ENCODE data around the gene TMCO4. TPM values are rescaled to one million over a fixed set of nuclear protein-coding genes. Genes with fewer than 3 reads are reported as not detected.
"Not testable (repeated sequence)": the region's sequence is repeated elsewhere in the genome, so short reads cannot be mapped to it uniquely, and the experiment has no call there.

TMCO4 gene
- polyA plus RNA-seq, 6 donors from 2014 or later = 11.2 to 19.7 (median 13.8) TPM

- H3K36me3 Mint-ChIP-seq = no peaks in the 10 kb centered on the region
- H3K27me3 Mint-ChIP-seq = peaks cover 35 to 47% (median 40%) of the 10 kb centered on the region in 3 donors
- no peak overlapping the region for H3K27ac Mint-ChIP-seq
- DNase-seq = no peak
- no peak overlapping the region for H3K4me3 Mint-ChIP-seq
- ATAC-seq (ENCODE audit: low read depth in 2 of 2) = no peak
- H3K4me1 Mint-ChIP-seq = no peaks in the 10 kb centered on the region
- H3K9me3 Mint-ChIP-seq = peaks cover 0 to 5% (median 2%) of the 10 kb centered on the region in 7 donors
These were observed 24.3 kb upstream of the TMCO4 start for GRCh38 chr1:19824036-19824435.

DNA sequence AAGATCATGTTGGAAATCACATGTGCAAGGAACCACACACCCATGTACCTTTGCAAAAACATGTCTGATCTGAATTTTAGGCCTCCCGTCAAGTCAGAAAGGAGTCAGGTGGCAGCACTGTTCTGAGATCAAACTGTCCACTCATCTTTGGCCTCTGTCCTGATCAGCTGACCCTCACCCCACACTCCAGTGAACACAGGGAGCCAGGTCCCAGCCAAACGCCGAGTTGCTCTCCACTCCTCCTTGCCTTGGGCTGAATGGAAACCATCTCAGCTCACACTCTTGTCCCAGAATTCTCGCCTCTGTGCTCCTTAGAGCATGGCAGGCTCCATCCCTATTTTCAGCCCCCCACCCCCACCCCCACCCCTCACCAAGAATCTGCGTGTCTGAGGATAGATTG lies 20.0 kb upstream of the TMCO4 start:
- H3K9me3 Mint-ChIP-seq = peaks cover 0 to 3% (median 0%) of the 10 kb centered on the region in 7 donors
- ATAC-seq (ENCODE audit: low read depth in 2 of 2) (no peak), DNase-seq (no peak)
- no peaks in the 10 kb centered on the region for H3K4me1 Mint-ChIP-seq
- no peaks in the 10 kb centered on the region for H3K36me3 Mint-ChIP-seq
- peak overlapping the region in 1 of 6 donors; percentile 36 for H3K27ac Mint-ChIP-seq
- H3K27me3 Mint-ChIP-seq = peaks cover 13 to 23% (median 17%) of the 10 kb centered on the region in 3 donors
- peak overlapping the region in 1 of 8 donors; percentile 42 for H3K4me3 Mint-ChIP-seq

DNA sequence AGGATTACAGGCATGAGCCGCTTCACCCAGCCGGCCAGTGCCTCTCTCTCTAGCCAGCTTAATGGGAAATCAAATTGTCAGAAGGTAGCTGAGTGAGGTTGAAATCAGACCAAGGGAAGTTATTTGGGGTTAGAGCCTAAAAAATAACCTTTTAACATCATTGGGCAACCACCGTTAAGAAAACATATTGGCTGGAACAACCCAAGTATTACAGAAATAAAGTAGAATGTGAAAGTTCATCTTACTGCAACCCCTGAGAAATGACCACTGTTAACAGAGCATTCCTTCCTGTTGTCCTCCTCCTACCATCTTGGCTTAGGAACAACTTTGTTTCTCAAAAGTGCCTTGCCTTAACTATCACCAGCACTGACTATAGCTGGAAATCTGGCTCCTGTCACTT lies 18.6 kb upstream of the TMCO4 start:
- Mint-ChIP-seq H3K36me3 (no peaks in the 10 kb centered on the region), H3K4me1 (no peaks in the 10 kb centered on the region), H3K4me3 (no peak overlapping the region), H3K27me3 (peaks cover 13 to 30% (median 29%) of the 10 kb centered on the region in 3 donors), H3K9me3 (peaks cover 0 to 3% (median 0%) of the 10 kb centered on the region in 7 donors), H3K27ac (peak overlapping the region in 1 of 6 donors; percentile 19)
- ATAC-seq (ENCODE audit: low read depth in 2 of 2) = no peak
- no peak for DNase-seq

GRCh38 chr1:19817160-19817559 lies 17.4 kb upstream of the TMCO4 start:
- H3K4me3 Mint-ChIP-seq = no peak overlapping the region
- no peak for ATAC-seq (ENCODE audit: low read depth in 2 of 2)
- H3K27ac Mint-ChIP-seq = no peak overlapping the region
- H3K27me3 Mint-ChIP-seq = peaks cover 12 to 27% (median 26%) of the 10 kb centered on the region in 3 donors
- no peak for DNase-seq
- no peaks in the 10 kb centered on the region for H3K36me3 Mint-ChIP-seq
- peaks cover 0 to 2% (median 0%) of the 10 kb centered on the region in 7 donors for H3K9me3 Mint-ChIP-seq
- H3K4me1 Mint-ChIP-seq = no peaks in the 10 kb centered on the region

- Mint-ChIP-seq H3K27me3 (peaks cover 8 to 25% (median 21%) of the 10 kb centered on the region in 3 donors), H3K27ac (peak overlapping the region in 1 of 6 donors; percentile 58)
- H3K4me1 Mint-ChIP-seq; H3K36me3 Mint-ChIP-seq; H3K4me3 Mint-ChIP-seq; ATAC-seq (ENCODE audit: low read depth in 2 of 2); H3K9me3 Mint-ChIP-seq; DNase-seq: not testable (repeated sequence)
These were observed 17.0 kb upstream of the TMCO4 start for GRCh38 chr1:19816737-19817086.

DNA sequence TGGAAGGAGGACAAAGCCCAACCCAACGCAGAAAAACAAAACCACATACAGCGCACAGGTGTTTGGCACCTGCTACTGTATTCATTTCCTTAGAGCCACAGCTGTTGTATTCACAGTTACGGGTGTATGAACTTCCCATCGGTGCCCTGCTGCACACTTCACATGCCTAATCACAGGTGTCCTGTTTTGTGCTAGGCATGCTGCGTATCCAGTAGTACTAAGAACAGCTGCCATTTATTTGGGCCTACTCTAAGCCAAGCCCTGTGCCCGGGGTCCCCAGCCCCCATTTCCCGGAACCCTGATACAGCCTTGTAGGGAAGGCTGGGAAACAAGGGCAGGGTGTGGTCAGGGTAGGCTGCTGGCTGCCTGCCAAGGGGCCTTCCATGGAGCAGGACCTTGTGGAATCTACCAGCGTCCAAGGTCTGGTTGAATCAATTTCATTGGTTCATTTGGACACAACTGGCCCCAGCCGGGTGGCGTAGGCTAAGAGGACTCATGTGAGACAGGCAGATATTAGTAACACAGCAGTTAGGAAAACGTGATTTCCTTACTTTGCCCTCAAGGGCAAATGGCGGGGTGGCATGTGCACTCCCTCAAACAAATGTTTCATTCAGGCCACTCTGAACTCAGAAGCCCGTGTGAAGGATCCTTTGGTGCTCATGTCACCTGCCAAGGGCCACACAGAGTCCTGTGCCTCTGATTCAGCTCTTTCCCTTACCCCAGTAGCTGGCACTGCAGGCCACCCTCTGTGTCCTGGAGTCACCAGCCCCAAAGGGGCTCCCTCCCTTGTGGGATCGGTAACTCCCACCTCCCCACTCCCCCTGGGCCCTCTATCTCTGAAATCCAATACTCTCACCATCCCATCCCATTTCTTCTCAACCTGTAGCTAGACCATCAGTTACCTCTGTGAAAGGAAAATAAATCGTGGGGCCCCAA lies 16.4 kb upstream of the TMCO4 start:
- peaks cover 4 to 29% (median 21%) of the 10 kb centered on the region in 3 donors for H3K27me3 Mint-ChIP-seq
- H3K9me3 Mint-ChIP-seq = no peaks in the 10 kb centered on the region
- ATAC-seq (ENCODE audit: low read depth in 2 of 2) = no peak
- no peaks in the 10 kb centered on the region for H3K36me3 Mint-ChIP-seq
- no peak overlapping the region for H3K27ac Mint-ChIP-seq
- no peak overlapping the region for H3K4me3 Mint-ChIP-seq
- no peak for DNase-seq
- no peaks in the 10 kb centered on the region for H3K4me1 Mint-ChIP-seq

GRCh38 chr1:19814681-19815503 lies 15.2 kb upstream of the TMCO4 start, which contains the start of gene RNF186:
Gene RNF186 (minus strand): TSS chr1:19815283. CDS start chr1:19815101, 182 bp downstream.
- peak within 1 kb of the TSS in 1 of 6 donors; percentile 21 for H3K27ac Mint-ChIP-seq
- no peak within 1 kb of the TSS for H3K4me3 Mint-ChIP-seq
- no peaks in the 10 kb centered on the region for H3K9me3 Mint-ChIP-seq
- DNase-seq = no peak
- no peaks in the 10 kb centered on the region for H3K36me3 Mint-ChIP-seq
- ATAC-seq (ENCODE audit: low read depth in 2 of 2) = no peak
- no peaks in the 10 kb centered on the region for H3K4me1 Mint-ChIP-seq
- peaks cover 4 to 27% (median 21%) of the 10 kb centered on the region in 3 donors for H3K27me3 Mint-ChIP-seq

DNA sequence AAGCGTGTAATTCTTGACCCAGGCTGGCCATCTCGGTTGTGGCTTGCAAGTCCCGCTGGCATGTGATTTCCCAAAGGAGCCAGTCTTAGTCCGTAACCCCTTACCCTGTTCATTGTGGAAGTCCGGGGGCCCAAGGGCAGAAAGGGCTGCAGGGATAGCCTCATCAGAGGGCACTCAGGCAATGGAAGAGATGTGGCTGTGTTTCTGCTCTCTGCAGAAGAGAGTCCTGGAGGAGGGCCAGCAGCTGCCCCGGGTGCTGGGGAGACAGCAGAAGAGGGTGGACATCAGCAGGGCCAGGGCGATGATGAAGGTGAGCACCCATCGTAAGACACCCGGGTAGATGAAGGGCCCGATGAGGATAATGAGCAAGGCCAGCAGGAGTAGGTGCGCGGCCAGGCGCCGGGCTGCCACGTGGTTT lies 14.5 kb upstream of the TMCO4 start:
- Mint-ChIP-seq H3K9me3 (no peaks in the 10 kb centered on the region), H3K4me1 (no peaks in the 10 kb centered on the region), H3K36me3 (no peaks in the 10 kb centered on the region), H3K4me3 (no peak overlapping the region), H3K27me3 (peaks cover 4 to 22% (median 21%) of the 10 kb centered on the region in 3 donors), H3K27ac (peak overlapping the region in 1 of 6 donors; percentile 21)
- DNase-seq (no peak), ATAC-seq (ENCODE audit: low read depth in 2 of 2) (no peak)

DNA sequence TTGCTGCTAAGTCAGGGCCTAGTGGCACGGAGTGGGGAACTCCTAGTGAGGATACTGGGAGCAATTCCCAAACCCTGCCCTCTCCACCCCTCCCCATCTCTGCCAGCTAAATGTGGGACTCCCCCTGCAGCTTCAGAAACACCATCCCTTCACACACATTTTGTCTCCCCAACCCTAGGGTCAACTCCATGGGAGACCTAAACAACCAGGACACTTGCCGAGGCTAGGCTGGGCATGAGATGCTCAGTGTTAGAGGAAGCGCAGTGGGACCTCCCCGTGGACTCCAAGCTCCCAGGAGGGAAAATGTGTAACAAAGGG lies 13.9 kb upstream of the TMCO4 start:
- H3K36me3 Mint-ChIP-seq = no peaks in the 10 kb centered on the region
- ATAC-seq (ENCODE audit: low read depth in 2 of 2) (no peak), DNase-seq (no peak)
- H3K4me3 Mint-ChIP-seq = no peak overlapping the region
- H3K9me3 Mint-ChIP-seq = no peaks in the 10 kb centered on the region
- H3K27me3 Mint-ChIP-seq = peaks cover 4 to 27% (median 21%) of the 10 kb centered on the region in 3 donors
- H3K27ac Mint-ChIP-seq = no peak overlapping the region
- H3K4me1 Mint-ChIP-seq = no peaks in the 10 kb centered on the region

DNA sequence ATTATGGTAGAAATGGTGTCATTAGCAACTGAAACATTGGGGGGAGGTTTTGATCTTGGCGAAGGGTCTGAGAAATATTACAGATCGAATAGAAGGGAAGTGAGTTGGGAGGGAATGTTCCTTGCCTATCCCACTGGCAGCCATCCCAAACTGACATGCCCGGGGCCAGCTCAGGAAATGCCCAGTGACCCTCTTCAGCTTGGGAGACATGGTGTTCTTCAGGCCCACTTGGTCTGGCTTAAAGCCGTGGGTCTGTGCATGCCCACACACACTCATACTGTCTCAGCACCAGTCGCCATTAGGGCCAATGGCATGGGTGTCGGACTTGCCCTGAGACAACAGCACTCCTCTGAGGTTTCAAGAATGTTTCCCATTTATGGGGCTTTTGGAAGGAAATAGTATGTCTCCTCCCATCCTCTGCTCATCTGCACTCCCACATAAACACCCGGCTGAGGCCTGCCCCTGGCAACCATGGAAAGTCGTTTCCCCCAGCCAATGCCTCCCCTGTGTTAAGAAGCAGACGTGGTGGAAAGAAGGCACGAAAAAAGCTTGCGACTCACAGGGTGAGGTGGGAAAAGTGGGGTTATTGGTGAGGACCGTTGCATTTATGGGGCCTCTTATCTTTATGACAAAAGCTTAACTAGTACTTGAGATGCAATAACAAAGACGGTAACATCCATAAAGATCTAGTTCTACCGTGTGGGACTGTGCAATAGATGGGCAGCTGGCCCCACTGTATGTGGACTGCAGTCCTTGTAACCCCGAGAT lies 13.3 kb upstream of the TMCO4 start:
- peaks cover 4 to 33% (median 27%) of the 10 kb centered on the region in 3 donors for H3K27me3 Mint-ChIP-seq
- H3K4me3 Mint-ChIP-seq = no peak overlapping the region
- DNase-seq (no peak), ATAC-seq (ENCODE audit: low read depth in 2 of 2) (no peak)
- no peaks in the 10 kb centered on the region for H3K9me3 Mint-ChIP-seq
- no peak overlapping the region for H3K27ac Mint-ChIP-seq
- H3K4me1 Mint-ChIP-seq = no peaks in the 10 kb centered on the region
- H3K36me3 Mint-ChIP-seq = no peaks in the 10 kb centered on the region

DNA sequence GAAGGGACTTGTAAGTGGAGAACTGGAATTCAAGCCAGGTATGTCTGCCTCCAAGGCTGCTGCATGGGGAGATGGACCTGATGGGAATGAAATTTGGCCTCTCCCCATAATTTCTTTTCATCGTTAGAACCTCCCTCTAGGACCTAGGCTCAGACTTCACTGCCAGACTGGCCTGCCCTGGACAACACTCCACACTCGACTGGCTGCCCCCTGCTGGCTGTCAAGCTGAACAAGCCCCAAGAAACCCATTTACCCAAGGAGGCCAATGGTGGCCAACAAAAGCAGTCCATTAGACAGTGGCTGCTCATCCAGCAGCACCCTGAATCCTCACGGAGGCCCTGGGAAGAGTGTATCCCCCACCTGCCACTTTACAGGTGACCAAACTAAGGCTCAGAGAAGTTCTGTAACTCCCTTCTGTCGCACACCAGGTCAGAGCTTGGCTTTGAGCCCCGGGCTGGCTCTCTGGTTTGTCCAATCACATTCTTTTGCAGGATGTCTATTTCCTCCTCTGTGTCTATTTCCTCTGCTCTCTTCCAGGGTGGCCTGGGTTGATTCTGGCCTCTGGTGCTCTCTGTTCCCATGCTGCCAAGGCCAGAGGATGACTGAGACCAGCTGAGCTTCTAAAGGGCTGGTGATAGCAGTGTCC lies 11.6 kb upstream of the TMCO4 start:
- H3K27ac Mint-ChIP-seq = peak overlapping the region in 1 of 6 donors; percentile 27
- no peak for ATAC-seq (ENCODE audit: low read depth in 2 of 2)
- no peaks in the 10 kb centered on the region for H3K36me3 Mint-ChIP-seq
- no peak for DNase-seq
- no peaks in the 10 kb centered on the region for H3K9me3 Mint-ChIP-seq
- no peak overlapping the region for H3K4me3 Mint-ChIP-seq
- H3K27me3 Mint-ChIP-seq = peaks cover 0 to 42% (median 29%) of the 10 kb centered on the region in 3 donors
- no peaks in the 10 kb centered on the region for H3K4me1 Mint-ChIP-seq

GRCh38 chr1:19809044-19809750 lies 9.5 kb upstream of the TMCO4 start:
- ATAC-seq (ENCODE audit: low read depth in 2 of 2) = no peak
- Mint-ChIP-seq H3K4me1 (no peaks in the 10 kb centered on the region), H3K4me3 (no peak overlapping the region), H3K9me3 (no peaks in the 10 kb centered on the region), H3K36me3 (no peaks in the 10 kb centered on the region), H3K27ac (no peak overlapping the region), H3K27me3 (peaks cover 0 to 38% (median 23%) of the 10 kb centered on the region in 3 donors)
- DNase-seq = no peak

Measured in naive B cell (primary cell).